Fibroblast of skin of scalp (primary cell): ENCODE data around the gene PRR23A.

Experiments used
- DNase-seq: peaks from one replicate; pipeline ENCODE4 v3.0.0-alpha.2; 2013

PRR23A gene

DNA sequence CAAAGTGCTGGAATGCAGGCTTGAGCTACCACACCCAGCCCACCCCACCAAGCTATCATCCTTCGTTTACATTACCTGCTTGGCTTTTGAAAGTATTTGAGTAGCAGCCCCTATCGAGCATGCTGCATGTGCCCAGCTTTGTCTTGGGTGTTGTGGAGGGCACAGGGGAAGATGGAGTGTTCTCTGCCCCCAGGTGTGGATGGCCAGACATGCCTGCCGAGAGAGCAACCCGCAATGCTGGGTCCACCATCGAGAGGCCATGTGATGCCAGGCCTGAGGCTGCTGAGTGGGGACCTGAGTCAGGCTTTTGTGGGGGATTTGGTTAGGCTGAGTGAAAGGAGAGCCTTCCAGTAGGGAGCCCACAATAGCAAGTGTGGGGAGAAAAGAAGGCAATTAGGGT is 33.1 kb downstream of the PRR23A start:
- DNase-seq: no peak

- DNase-seq: no peak
Measured at GRCh38 chr3:138971766-138972320, 34.2 kb downstream of the PRR23A start.

- DNase-seq: no peak
Measured at GRCh38 chr3:138964923-138965322, 41.1 kb downstream of the PRR23A start.

- DNase-seq: no peak
Measured at GRCh38 chr3:138964264-138964663, 41.8 kb downstream of the PRR23A start.

- no peak for DNase-seq
Measured at GRCh38 chr3:138962854-138963560, 43.1 kb downstream of the PRR23A start.

DNA sequence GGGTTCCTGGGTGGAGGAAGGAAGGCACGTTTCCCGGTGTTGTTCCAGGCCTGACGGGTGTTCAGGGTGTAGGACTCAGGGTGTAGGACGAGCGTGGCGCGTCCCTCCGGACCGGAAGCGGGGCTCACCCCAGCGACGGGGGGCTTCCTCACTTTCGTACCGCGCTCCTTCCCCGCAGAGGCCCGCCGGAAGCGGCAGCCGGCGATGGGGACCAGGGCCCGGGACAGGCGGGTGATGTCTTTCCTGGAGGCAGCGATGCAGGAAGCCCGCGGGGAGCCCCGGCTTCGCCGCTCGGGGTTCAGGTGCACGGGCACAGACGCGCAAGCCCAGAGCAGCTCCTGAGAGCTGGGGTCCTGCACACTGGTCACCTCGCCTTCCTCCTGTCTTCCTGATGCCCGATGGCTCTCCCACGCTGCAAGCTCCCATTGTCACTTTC is 45.6 kb downstream of the PRR23A start:
- no peak for DNase-seq
